AG10803 (cell line): ENCODE data around the gene PCDH9.
A peak's percentile ranks its signal among the peaks of the same experiment; 100 is the strongest.

ENCODE experiments used
- DNase-seq: peaks from one replicate; pipeline ENCODE4 v3.0.0; 2010; ENCODE audit warnings: low read depth
- H3K4me3 ChIP-seq: 2 replicates; pipeline ENCODE4 v1.5.1; 2011; ENCODE audit warnings: mild to moderate bottlenecking, low read length, control low read depth
- TF ChIP-seq, protein P1 (sequence below): conservative IDR thresholded peaks from 2 replicates; pipeline ENCODE4 v1.5.1; 2011; ENCODE audit warnings: mild to moderate bottlenecking, low read length, control low read depth, inconsistent platforms

PCDH9 gene

GRCh38 chr13:66691149-66691548, 539.0 kb downstream of the PCDH9 start:
- DNase-seq: no peak
- no peak overlapping the region for H3K4me3 ChIP-seq
- TF ChIP-seq, protein P1, sequence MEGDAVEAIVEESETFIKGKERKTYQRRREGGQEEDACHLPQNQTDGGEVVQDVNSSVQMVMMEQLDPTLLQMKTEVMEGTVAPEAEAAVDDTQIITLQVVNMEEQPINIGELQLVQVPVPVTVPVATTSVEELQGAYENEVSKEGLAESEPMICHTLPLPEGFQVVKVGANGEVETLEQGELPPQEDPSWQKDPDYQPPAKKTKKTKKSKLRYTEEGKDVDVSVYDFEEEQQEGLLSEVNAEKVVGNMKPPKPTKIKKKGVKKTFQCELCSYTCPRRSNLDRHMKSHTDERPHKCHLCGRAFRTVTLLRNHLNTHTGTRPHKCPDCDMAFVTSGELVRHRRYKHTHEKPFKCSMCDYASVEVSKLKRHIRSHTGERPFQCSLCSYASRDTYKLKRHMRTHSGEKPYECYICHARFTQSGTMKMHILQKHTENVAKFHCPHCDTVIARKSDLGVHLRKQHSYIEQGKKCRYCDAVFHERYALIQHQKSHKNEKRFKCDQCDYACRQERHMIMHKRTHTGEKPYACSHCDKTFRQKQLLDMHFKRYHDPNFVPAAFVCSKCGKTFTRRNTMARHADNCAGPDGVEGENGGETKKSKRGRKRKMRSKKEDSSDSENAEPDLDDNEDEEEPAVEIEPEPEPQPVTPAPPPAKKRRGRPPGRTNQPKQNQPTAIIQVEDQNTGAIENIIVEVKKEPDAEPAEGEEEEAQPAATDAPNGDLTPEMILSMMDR: no peak

DNA sequence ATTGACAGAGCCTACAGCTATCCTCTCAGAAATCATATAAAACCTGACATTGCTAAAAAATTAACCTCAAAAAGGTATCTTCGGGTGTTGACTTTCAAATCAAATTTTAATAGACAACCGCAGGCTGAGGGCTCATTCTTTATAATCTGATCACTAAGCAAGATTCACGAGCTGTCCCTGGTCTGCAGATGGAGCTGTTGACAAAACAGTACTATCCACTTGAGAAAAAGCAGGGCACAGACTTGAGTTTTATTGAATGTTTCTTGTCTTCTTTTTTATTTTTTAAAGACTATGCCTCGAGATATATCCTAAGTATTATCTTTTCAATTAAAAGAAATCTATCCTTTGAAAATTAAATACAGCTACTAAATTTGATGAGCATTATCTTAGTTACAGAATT, 540.5 kb downstream of the PCDH9 start:
- no peak overlapping the region for H3K4me3 ChIP-seq
- TF ChIP-seq, protein P1: no peak
- DNase-seq: no peak

DNA sequence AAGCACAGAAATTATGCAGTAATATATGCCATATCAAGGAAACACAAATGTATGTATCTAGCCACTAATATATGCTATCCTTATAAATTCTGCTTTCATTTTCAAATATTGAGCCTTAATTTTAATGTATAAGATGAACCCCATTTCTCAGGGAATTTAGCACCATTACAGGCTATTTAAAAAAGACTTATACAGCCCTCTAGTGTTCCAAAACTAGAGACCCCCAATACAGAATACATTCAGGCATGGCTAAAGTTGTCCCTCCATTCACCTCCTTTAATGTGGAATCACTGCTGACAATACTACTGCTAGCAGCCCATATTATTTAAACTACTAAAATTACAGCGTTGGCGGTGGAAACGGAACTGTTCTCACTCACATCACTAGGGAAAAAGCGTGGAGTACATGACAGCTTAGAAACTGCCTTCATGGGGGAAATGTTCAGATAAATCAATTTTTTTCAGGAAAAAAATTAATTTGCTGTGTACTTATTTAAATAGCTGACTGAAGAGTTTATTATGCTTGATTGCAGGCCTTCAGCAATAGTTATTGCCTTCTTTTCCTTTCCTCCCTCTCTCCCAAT, 541.0 kb downstream of the PCDH9 start:
- TF ChIP-seq, protein P1: peak; percentile 26; the same call in 1 of the 2 replicates
- H3K4me3 ChIP-seq: no peak overlapping the region
- DNase-seq: no peak

DNA sequence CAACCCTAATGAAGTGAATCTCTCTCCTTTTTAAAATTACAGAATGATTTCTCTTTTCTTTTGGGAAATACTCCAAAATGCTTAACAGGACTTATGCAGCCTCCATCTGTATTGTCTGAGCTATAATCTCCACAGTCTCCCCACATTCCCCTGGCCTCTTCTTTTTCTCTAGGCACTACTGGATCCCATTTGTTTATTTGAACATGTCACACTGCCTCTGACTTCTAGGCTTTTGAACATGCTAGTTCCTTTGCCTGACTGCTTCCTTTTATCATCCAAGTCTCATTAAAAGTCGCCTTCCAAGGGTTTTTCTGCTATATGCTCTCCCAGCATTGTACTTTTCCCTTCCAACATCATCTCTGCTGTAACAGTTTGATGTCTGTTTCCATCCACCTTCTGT, 548.7 kb downstream of the PCDH9 start:
- TF ChIP-seq, protein P1: no peak
- no peak for DNase-seq
- H3K4me3 ChIP-seq: no peak overlapping the region

GRCh38 chr13:66680031-66680430, 550.1 kb downstream of the PCDH9 start:
- H3K4me3 ChIP-seq: no peak overlapping the region
- TF ChIP-seq, protein P1: no peak
- no peak for DNase-seq

GRCh38 chr13:66675620-66676019, 554.5 kb downstream of the PCDH9 start:
- DNase-seq: peak; percentile 40
- TF ChIP-seq, protein P1: no peak
- H3K4me3 ChIP-seq: no peak overlapping the region

DNA sequence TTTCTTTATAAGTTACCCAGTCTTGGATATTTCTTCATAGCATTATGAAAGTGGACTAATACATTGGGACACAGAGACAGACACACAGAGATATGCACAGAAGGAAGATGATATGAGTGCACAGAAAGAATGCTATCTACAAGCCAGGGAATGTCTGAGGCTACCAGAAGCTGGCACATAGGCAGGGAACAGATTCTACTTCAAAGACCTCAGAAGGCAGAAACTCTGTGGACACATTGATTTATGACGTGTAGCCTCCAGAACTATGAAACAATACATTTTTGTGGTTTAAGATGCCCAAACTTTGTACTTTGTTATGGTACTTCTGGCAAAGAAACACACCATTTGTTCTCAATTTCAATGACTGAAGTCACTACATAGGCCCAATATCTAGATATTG, 556.7 kb downstream of the PCDH9 start:
- DNase-seq: peak; percentile 97
- TF ChIP-seq, protein P1: no peak

More for the DNA sequence above, 556.7 kb downstream of the PCDH9 start:
- H3K4me3 ChIP-seq: no peak overlapping the region
